Central memory CD8-positive, alpha-beta T cell (primary cell): Measurements from ENCODE around the gene DNASE1L2.

Experiments used
- ATAC-seq: fragments of 150-1000 bp; cut with Tn5 transposase; replicated peaks from 2 replicates; pipeline ENCODE4 v1.10.0; 2022; ENCODE audit warnings: mild to moderate bottlenecking, moderate FRiP score, moderate number of reproducible peaks; ENCODE audit not compliant: poor library complexity, severe bottlenecking; ENCODE audit errors: extremely low read depth
- DNase-seq, 2 donors: peaks; one replicate each; pipeline ENCODE4 v3.0.0; 2021; ENCODE audit warnings: low spot score in 2 of 2
- H3K27ac Mint-ChIP-seq: one replicate; pipeline ENCODE4 v1.8.0; 2022; ENCODE audit warnings: low read depth, mild to moderate bottlenecking, moderate library complexity, mixed read lengths
- H3K27me3 Mint-ChIP-seq: one replicate; pipeline ENCODE4 v1.8.0; 2022; ENCODE audit warnings: mixed read lengths
- H3K36me3 Mint-ChIP-seq: one replicate; pipeline ENCODE4 v1.8.0; 2022; ENCODE audit warnings: mild to moderate bottlenecking, moderate library complexity, mixed read lengths; ENCODE audit not compliant: insufficient read depth
- H3K4me1 Mint-ChIP-seq: one replicate; pipeline ENCODE4 v1.8.0; 2022; ENCODE audit warnings: mixed read lengths
- H3K4me3 Mint-ChIP-seq: one replicate; pipeline ENCODE4 v1.8.0; 2022; ENCODE audit warnings: mild to moderate bottlenecking, moderate library complexity, mixed read lengths
- H3K9me3 Mint-ChIP-seq: one replicate; pipeline ENCODE4 v1.8.0; 2022; ENCODE audit warnings: mixed read lengths

Gene DNASE1L2

DNA sequence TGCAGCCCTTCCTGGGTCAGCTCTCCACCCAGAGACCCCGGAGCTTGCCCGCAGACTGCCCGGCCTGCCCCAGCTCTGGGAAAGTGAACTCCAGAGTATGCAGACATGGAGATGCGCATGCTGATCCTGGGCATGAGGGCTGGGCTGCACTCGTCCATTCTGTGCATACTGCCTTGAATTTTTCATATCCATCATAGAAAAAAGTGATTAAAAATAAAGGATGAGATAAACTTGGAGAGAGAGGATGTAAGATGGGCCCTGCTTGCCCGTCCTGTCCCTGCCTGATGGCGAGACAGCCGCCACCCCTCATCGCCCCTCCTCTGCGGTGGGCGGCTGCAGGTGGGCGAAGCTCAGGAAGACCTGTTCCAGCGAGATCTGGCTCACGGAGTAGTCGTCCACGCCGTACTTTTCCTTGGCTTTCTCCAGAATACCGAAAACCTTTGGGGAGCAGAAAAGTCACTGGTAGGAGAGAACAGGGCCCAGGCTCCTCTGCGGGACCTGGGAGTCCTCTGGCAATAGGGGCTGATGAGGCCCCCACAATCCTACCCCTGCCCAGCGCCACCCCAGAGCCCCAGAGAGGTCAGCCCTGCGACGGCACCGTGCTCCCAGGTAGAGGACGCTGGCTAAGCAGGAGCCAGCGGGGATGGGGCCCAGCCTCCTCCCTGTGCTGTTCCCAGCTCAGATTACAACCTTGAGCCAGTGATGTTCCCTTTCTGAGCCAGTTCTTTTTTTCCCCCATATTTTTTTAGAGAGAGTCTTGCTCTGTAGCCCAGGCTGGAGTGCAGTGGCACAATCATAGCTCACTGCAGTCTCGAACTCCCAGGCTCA, 40.3 kb downstream of the DNASE1L2 start:
- Mint-ChIP-seq H3K9me3 (no peaks in the 10 kb centered on the region), H3K36me3 (peaks cover 5% of the 10 kb centered on the region), H3K27me3 (no peaks in the 10 kb centered on the region), H3K4me1 (peaks cover under 1% of the 10 kb centered on the region), H3K27ac (no peak overlapping the region), H3K4me3 (no peak overlapping the region)
- DNase-seq (no peak), ATAC-seq (no peak)

DNA sequence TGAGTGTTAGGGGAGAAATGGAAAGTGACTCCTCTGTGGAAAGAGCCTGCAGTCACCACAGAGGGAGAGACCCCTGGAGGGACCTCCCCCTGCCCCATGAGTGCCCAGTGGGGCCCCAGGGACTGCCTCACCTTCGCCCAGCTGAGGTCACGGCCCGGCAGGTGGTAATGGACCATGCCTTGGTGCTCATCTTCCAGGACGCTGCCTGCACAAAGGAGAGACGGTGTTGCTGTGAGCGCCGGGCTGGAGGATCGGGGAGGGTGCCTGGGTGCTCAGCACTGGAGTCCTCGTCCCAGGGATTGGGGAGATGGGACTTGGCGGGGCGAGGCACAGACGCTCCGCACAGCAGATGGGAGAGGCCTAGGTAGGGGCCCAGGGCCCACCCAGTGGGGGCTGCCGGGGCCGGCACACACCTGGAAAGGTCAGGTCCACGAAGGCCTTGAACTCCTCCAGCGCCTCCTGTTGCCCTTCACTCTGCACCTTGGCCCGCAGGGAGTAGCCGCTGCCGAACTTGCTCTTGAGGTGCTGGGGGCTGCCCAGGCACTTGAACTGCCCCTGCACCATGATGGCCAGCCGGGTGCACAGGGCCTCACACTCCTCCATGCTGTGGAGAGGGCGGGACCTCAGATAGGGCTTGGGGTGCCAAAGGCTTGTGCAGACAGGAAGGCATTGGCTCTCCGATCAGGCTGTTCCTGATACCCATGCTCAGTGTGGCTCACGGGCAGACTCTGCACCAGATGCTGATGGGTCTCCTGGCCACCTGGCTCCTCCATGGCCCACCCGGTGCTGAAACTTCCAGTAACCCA, 41.4 kb downstream of the DNASE1L2 start:
- ATAC-seq (no peak), DNase-seq (no peak)
- Mint-ChIP-seq H3K9me3 (no peaks in the 10 kb centered on the region), H3K36me3 (peaks cover 3% of the 10 kb centered on the region), H3K4me3 (no peak overlapping the region), H3K27ac (no peak overlapping the region), H3K27me3 (no peaks in the 10 kb centered on the region), H3K4me1 (no peaks in the 10 kb centered on the region)

DNA sequence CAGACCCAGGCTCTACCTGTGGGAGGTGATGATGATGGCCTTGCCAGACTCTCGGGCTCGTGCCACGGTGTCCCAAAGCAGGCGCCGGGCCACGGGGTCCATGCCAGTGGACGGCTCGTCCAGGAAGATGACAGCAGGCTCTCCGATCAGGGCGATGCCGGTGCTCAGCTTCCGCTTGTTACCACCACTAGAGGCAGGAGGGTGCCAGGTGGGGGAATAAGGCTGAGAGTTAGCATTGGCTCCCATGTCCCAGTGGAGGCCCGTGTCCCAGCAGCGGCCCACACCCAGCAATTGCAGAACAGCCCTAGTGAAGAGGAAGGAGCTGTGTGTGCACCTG, 42.0 kb downstream of the DNASE1L2 start:
- no peak overlapping the region for H3K4me3 Mint-ChIP-seq
- no peak for DNase-seq
- no peaks in the 10 kb centered on the region for H3K9me3 Mint-ChIP-seq
- no peaks in the 10 kb centered on the region for H3K4me1 Mint-ChIP-seq
- ATAC-seq = no peak
- H3K27me3 Mint-ChIP-seq = no peaks in the 10 kb centered on the region
- peaks cover 2% of the 10 kb centered on the region for H3K36me3 Mint-ChIP-seq
- H3K27ac Mint-ChIP-seq = no peak overlapping the region

DNA sequence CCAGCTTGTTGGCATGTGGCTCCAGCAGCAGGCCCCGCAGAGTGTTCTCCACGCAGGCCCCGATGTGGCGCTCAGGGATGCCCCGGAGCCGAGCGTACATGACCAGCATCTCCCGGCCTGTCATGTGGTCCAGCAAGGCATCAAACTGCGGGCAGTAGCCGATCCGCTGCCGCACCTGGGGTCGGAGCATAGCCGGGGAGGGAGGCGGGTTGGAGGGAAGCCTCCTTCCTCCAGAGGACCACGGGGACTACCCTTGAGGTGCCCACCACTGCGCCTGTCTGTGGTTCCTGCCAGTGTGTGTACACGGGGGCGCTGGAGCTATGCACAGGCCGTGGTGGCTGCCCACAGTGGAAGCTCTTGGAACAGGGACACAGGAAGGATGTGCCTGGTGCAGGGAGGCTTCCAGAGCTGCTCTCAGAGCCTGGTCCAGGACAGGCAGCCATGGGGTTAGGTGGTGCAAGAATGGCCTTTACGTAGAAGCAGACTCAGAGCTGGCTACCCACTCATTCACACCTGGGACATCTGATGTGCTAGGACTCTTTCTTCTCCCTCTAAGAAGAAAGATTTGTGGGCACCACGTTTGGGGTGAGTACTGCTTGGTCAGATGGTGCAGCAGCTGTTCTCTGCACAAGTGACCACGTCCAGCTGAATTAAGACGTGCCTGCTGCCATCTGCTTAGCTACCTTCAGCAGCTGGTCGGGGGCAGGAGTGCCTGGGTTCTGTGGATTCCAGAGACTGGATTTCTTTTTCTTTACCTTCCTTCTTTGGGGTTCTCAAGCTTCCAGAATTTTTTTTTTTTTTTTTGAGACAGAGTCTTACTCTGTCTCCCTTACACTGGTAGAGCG, 42.9 kb downstream of the DNASE1L2 start:
- DNase-seq (no peak), ATAC-seq (no peak)
- no peaks in the 10 kb centered on the region for H3K4me1 Mint-ChIP-seq
- no peaks in the 10 kb centered on the region for H3K9me3 Mint-ChIP-seq
- peaks cover 2% of the 10 kb centered on the region for H3K36me3 Mint-ChIP-seq
- H3K27me3 Mint-ChIP-seq = no peaks in the 10 kb centered on the region
- H3K27ac Mint-ChIP-seq = no peak overlapping the region
- no peak overlapping the region for H3K4me3 Mint-ChIP-seq

- Mint-ChIP-seq H3K27ac (no peak overlapping the region), H3K27me3 (no peaks in the 10 kb centered on the region), H3K4me3 (no peak overlapping the region), H3K4me1 (no peaks in the 10 kb centered on the region), H3K36me3 (peaks cover 2% of the 10 kb centered on the region), H3K9me3 (no peaks in the 10 kb centered on the region)
- no peak for ATAC-seq
- DNase-seq = no peak
Observed at GRCh38 chr16:2280461-2280860, 44.2 kb downstream of the DNASE1L2 start.

DNA sequence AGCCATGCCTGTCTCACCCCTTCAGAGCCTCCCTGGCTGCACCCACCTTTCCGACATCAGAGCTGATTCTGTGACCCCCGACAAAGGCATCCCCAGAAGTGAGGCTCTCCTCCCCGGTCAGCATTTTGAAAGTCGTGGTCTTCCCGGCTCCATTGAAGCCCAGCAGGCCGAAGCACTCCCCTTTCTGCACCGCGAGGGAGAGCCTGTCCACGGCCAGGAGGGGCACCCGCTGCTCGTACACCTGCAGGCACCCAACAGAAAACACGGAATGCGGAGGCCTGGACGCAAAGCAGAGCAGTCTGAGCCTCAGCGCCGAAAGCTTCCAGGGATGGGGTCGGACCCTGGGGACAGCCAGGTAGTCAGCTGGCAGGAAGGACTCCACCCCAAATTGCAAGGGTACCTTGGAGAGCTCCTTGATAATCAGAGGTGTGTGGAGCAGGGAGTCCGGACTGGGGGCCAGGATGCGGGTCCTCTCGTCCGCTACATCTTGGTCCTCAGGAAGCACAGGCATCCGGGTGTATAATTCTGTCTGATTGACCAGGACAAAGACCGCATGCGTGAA, 44.8 kb downstream of the DNASE1L2 start:
- H3K27ac Mint-ChIP-seq = no peak overlapping the region
- ATAC-seq = no peak
- no peaks in the 10 kb centered on the region for H3K9me3 Mint-ChIP-seq
- H3K36me3 Mint-ChIP-seq = no peaks in the 10 kb centered on the region
- H3K27me3 Mint-ChIP-seq = no peaks in the 10 kb centered on the region
- no peak for DNase-seq
- no peak overlapping the region for H3K4me3 Mint-ChIP-seq
- H3K4me1 Mint-ChIP-seq = no peaks in the 10 kb centered on the region

- Mint-ChIP-seq H3K4me3 (no peak overlapping the region), H3K4me1 (no peaks in the 10 kb centered on the region), H3K36me3 (no peaks in the 10 kb centered on the region), H3K9me3 (no peaks in the 10 kb centered on the region), H3K27me3 (no peaks in the 10 kb centered on the region), H3K27ac (no peak overlapping the region)
- no peak for ATAC-seq
- no peak for DNase-seq
Observed at GRCh38 chr16:2282262-2282661, 46.0 kb downstream of the DNASE1L2 start.

- H3K9me3 Mint-ChIP-seq = no peaks in the 10 kb centered on the region
- H3K4me1 Mint-ChIP-seq = no peaks in the 10 kb centered on the region
- no peaks in the 10 kb centered on the region for H3K27me3 Mint-ChIP-seq
- H3K27ac Mint-ChIP-seq = no peak overlapping the region
- ATAC-seq (no peak), DNase-seq (no peak)
- H3K4me3 Mint-ChIP-seq = no peak overlapping the region
- H3K36me3 Mint-ChIP-seq = peaks cover 2% of the 10 kb centered on the region
Observed at GRCh38 chr16:2282866-2283555, 46.8 kb downstream of the DNASE1L2 start.

GRCh38 chr16:2284001-2284770, 47.9 kb downstream of the DNASE1L2 start:
- Mint-ChIP-seq H3K27ac (peak overlapping the region; percentile 57), H3K27me3 (no peaks in the 10 kb centered on the region)
- no peak for ATAC-seq

DNA sequence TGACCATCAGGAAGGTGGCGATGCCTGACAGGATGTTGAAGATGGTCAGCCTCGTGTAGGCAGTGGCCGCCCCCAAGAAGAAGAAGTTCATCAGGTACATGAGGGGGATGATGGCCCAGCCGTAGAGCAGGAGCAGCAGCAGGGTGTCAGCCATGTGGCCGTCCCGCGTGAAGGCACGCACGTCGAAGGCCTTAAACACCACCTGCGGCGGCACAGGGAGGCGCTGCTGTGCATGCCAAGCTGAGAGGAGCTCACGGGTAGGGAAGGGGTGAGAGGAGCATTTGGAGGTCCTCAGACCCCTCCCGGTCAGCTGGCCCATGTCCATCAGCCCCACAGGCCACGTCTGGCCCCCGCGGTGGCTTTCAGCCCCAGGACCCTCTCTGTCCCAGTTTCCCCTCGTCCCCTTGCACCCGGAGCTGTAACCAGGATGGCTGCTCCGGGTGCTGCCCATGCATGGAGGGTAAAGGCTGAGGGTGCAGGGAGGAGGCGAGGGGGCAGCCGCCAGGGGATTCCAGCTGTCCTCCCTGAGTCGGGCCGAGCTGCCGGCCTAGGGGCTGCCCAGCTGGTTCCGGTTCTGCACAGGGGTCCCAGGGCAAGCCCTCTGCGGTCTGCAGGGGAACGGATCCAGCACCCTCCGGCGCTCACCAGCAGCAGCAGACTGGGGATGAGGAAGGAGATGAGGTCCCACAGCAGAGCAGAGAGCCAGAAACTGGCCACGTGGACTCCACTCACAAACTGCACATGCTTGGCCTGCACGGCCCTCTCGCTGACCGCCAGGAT, 48.7 kb downstream of the DNASE1L2 start:
- H3K4me1 Mint-ChIP-seq = no peaks in the 10 kb centered on the region
- H3K4me3 Mint-ChIP-seq = no peak overlapping the region
- peaks cover 2% of the 10 kb centered on the region for H3K36me3 Mint-ChIP-seq
- peak overlapping the region; percentile 57 for H3K27ac Mint-ChIP-seq
- ATAC-seq (no peak), DNase-seq (no peak)
- no peaks in the 10 kb centered on the region for H3K27me3 Mint-ChIP-seq
- no peaks in the 10 kb centered on the region for H3K9me3 Mint-ChIP-seq

More at GRCh38 chr16:2284001-2284770, 47.9 kb downstream of the DNASE1L2 start:
- no peaks in the 10 kb centered on the region for H3K4me1 Mint-ChIP-seq
- DNase-seq = no peak
- no peak overlapping the region for H3K4me3 Mint-ChIP-seq
- H3K36me3 Mint-ChIP-seq = peaks cover 2% of the 10 kb centered on the region
- no peaks in the 10 kb centered on the region for H3K9me3 Mint-ChIP-seq

- Mint-ChIP-seq H3K27ac (no peak overlapping the region), H3K27me3 (no peaks in the 10 kb centered on the region), H3K9me3 (no peaks in the 10 kb centered on the region), H3K36me3 (peaks cover 2% of the 10 kb centered on the region), H3K4me1 (no peaks in the 10 kb centered on the region), H3K4me3 (no peak overlapping the region)
- DNase-seq (no peak), ATAC-seq (no peak)
Observed at GRCh38 chr16:2285731-2286191, 49.5 kb downstream of the DNASE1L2 start.
